Body of pancreas (tissue), 4 donors: ENCODE data around the gene ZNF586. TPM values are rescaled to one million over a fixed set of nuclear protein-coding genes. Genes with fewer than 3 reads are reported as not detected.

Experiments used
- ATAC-seq: fragments of 150-250 bp; one replicate; pipeline ENCODE4 v1.9.1; 2016
- DNase-seq, 4 donors: peaks; one replicate each; pipeline ENCODE4 v3.0.0-alpha.2; 2019
- H3K27ac ChIP-seq, 4 donors: fragments of 200-600 bp; sonication (generic); 1 replicate in 3 of 4; 2 replicates in 1 of 4; pipeline versions ENCODE4 v1.5.1 to v1.6.1; 2016 to 2019; ENCODE audit warnings: mild to moderate bottlenecking in 1 of 4, mixed read lengths in 1 of 4, moderate library complexity in 1 of 4
- H3K27me3 ChIP-seq, 2 donors: fragments of 200-600 bp; sonication (generic); one replicate each; pipeline ENCODE4 v1.6.0; 2016; ENCODE audit warnings: mild to moderate bottlenecking in 1 of 2
- H3K36me3 ChIP-seq, 2 donors: fragments of 200-600 bp; sonication (generic); replicated peaks in 1 of 2; 2 replicates each; pipeline ENCODE4 v1.5.1; 2016; ENCODE audit warnings: low read depth in 2 of 2; ENCODE audit not compliant: insufficient read depth in 1 of 2
- H3K4me1 ChIP-seq: fragments of 200-600 bp; sonication (generic); one replicate; pipeline ENCODE4 v1.6.0; 2016
- H3K4me3 ChIP-seq, 2 donors: fragments of 200-600 bp; sonication (generic); 1 replicate in 1 of 2; 2 replicates in 1 of 2; pipeline ENCODE4 v1.5.1; 2016 to 2019
- H3K9me3 ChIP-seq, 3 donors: fragments of 200-600 bp; sonication (generic); 1 replicate in 2 of 3; 2 replicates in 1 of 3; pipeline ENCODE4 v1.5.1; 2016
- CTCF ChIP-seq, 7 experiments: fragments of 450-650 bp in 4 of 7; fragments of 200-600 bp in 3 of 7; sonication (generic) in 3 of 7; IDR thresholded peaks; one replicate each; pipeline ENCODE4 v1.5.1; 2016 to 2019; ENCODE audit warnings: antibody characterized with exemption in 7 of 7
- POLR2A ChIP-seq, 3 donors: fragments of 450-650 bp; IDR thresholded peaks; one replicate each; pipeline ENCODE4 v1.6.1; 2016; ENCODE audit warnings: antibody characterized with exemption in 3 of 3, mild to moderate bottlenecking in 2 of 3
- WGBS, 2 donors: methylation state at CpG; one replicate each; pipeline ENCODE4 v1.1.5; 2017; 5-methylcytosine and 5-hydroxymethylcytosine counted together
- intact Hi-C: fragments of 100-400 bp; cut with DNase I; formaldehyde crosslinking; loops from one replicate; pipeline ENCODE4 v1.15.1; 2023
- total RNA-seq, 2 donors: library from RNA; depleted of rRNA; stranded (reverse); fragments of >200 nt; gene quantifications; one replicate each; pipeline ENCODE4 v1.1.0, GENCODE V29; 2016

ZNF586 gene
- total RNA-seq, 2 donors from 2014 or later, result 4.2 to 33.6 TPM

DNA sequence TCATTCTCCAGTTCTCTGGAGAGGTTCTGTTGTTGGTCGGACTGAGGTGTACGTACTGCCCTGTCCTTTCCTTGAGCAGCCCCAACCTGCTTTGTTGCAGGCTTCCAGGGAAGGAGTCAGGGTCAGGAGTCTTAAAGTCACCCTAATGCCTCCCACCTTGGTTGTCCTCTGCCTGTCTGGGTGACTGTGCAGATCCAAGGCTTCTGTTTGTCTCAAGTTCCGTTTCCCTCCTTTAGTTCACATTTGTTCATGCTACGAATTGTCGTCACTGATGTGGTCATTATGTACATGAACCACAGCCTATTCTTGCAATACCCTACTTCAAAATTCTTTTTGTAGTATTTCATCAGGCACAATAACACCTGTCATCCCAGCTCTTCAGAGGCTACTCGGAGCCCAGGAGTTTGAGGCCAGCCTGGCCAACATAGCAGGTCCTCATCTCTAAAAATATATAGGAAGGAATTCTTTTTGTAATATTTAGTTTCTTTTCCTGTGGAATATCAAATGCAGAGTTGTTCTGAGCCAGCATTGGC lies 7.4 kb downstream of the ZNF586 start:
- Histone ChIP-seq H3K27ac (no peak overlapping the region), H3K4me1 (no peaks in the 10 kb centered on the region), H3K27me3 (no peaks in the 10 kb centered on the region), H3K36me3 (peaks cover 9 to 12% of the 10 kb centered on the region in 2 donors), H3K9me3 (peaks cover 0 to 48% (median 0%) of the 10 kb centered on the region in 3 donors), H3K4me3 (no peak overlapping the region)
- intact Hi-C loops, result no loop called here
- no peak for ATAC-seq
- no peak for DNase-seq
- 87 to 95% methylated on average over 6 of the region's 6 CpGs for WGBS, 2 donors
- TF ChIP-seq CTCF (IDR thresholded peaks at IDR 0.05) (no peak), POLR2A (IDR thresholded peaks at IDR 0.05) (no peak)

DNA sequence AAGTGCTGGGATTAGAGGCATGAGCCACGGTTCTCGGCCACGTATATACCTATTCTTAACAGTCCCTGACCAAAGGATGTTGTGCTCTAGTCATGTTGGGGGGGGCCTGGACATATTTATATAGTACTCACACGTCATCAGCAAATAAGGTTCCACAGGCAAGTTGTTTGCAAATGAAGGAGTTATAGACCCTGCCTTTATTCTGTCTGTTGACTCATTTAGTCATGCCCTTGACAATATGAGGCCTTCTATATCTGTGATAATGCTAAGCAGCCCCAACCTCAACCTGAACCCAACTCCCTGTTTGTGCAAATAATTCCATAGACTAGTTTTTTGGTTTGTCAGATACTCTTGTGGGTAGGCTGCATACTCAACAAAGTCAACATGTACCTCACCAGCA lies 8.9 kb downstream of the ZNF586 start:
- TF ChIP-seq CTCF (IDR thresholded peaks at IDR 0.05), result no peak
- no peak for TF ChIP-seq POLR2A (IDR thresholded peaks at IDR 0.05)
- DNase-seq (no peak), ATAC-seq (no peak)
- Histone ChIP-seq H3K27me3 (no peaks in the 10 kb centered on the region), H3K4me1 (no peaks in the 10 kb centered on the region), H3K27ac (no peak overlapping the region), H3K4me3 (no peak overlapping the region), H3K9me3 (peaks cover 0 to 48% (median 0%) of the 10 kb centered on the region in 3 donors), H3K36me3 (peaks cover 9 to 12% of the 10 kb centered on the region in 2 donors)
- 95 to 100% methylated on average over 3 to 4 of the region's 4 CpGs for WGBS, 2 donors
- intact Hi-C loops, result no loop called here

GRCh38 chr19:57779220-57779845 lies 9.9 kb downstream of the ZNF586 start:
- Histone ChIP-seq H3K27me3 (no peaks in the 10 kb centered on the region), H3K4me1 (no peaks in the 10 kb centered on the region), H3K27ac (no peak overlapping the region), H3K36me3 (peaks cover 9 to 12% of the 10 kb centered on the region in 2 donors), H3K4me3 (no peak overlapping the region), H3K9me3 (peaks cover 0 to 43% (median 0%) of the 10 kb centered on the region in 3 donors)
- ATAC-seq, result no peak
- WGBS, 2 donors, result 93 to 99% methylated on average over 10 of the region's 10 CpGs
- TF ChIP-seq CTCF (IDR thresholded peaks at IDR 0.05), result no peak
- no peak for TF ChIP-seq POLR2A (IDR thresholded peaks at IDR 0.05)
- no peak for DNase-seq
- intact Hi-C loops, result no loop called here

GRCh38 chr19:57786286-57786685 lies 16.8 kb downstream of the ZNF586 start:
- H3K4me1 ChIP-seq, result no peaks in the 10 kb centered on the region
- H3K27ac ChIP-seq, result no peak overlapping the region
- H3K36me3 ChIP-seq, result no peaks in the 10 kb centered on the region
- no peak for TF ChIP-seq POLR2A (IDR thresholded peaks at IDR 0.05)
- no peak for TF ChIP-seq CTCF (IDR thresholded peaks at IDR 0.05)
- DNase-seq (no peak), ATAC-seq (no peak)
- peaks cover 0 to 43% (median 0%) of the 10 kb centered on the region in 3 donors for H3K9me3 ChIP-seq
- no peaks in the 10 kb centered on the region for H3K27me3 ChIP-seq
- no peak overlapping the region for H3K4me3 ChIP-seq
- intact Hi-C loops, result no loop called here
- WGBS, 2 donors, result 93 to 95% methylated on average over 36 to 38 of the region's 38 CpGs

GRCh38 chr19:57786906-57787305 lies 17.4 kb downstream of the ZNF586 start:
- H3K27ac ChIP-seq, result no peak overlapping the region
- no peak for DNase-seq
- no peak for ATAC-seq
- no peak overlapping the region for H3K4me3 ChIP-seq
- TF ChIP-seq POLR2A (IDR thresholded peaks at IDR 0.05) (no peak), CTCF (IDR thresholded peaks at IDR 0.05) (no peak)
- H3K27me3 ChIP-seq, result no peaks in the 10 kb centered on the region
- H3K9me3 ChIP-seq, result peaks cover 0 to 41% (median 0%) of the 10 kb centered on the region in 3 donors
- no peaks in the 10 kb centered on the region for H3K4me1 ChIP-seq
- no peaks in the 10 kb centered on the region for H3K36me3 ChIP-seq
- 77 to 81% methylated on average over 5 of the region's 5 CpGs for WGBS, 2 donors
- intact Hi-C loops, result no loop called here
